Upper lobe of right lung (tissue), 1 donor: ENCODE results near the gene SQOR. TPM values are rescaled to one million over a fixed set of nuclear protein-coding genes. Genes with fewer than 3 reads are reported as not detected.

ENCODE experiments used
- ATAC-seq: fragments of 200-7000 bp; cut with Tn5 transposase; one replicate; pipeline ENCODE4 v1.9.1; 2020; ENCODE audit warnings: mild to moderate bottlenecking, moderate library complexity
- DNase-seq: peaks from one replicate; pipeline ENCODE4 v3.0.0-alpha.2; 2020
- H3K27ac ChIP-seq: fragments of 200-600 bp; one replicate; pipeline ENCODE4 v1.8.0; 2022
- H3K27me3 ChIP-seq: fragments of 200-600 bp; one replicate; pipeline ENCODE4 v1.8.0; 2022; ENCODE audit warnings: mild to moderate bottlenecking
- H3K36me3 ChIP-seq: fragments of 200-600 bp; one replicate; pipeline ENCODE4 v1.8.0; 2022
- H3K4me1 ChIP-seq: fragments of 200-600 bp; one replicate; pipeline ENCODE4 v1.8.0; 2022
- H3K4me3 ChIP-seq: fragments of 200-600 bp; one replicate; pipeline ENCODE4 v1.8.0; 2022; ENCODE audit warnings: mild to moderate bottlenecking
- H3K9me3 ChIP-seq: fragments of 200-600 bp; one replicate; pipeline ENCODE4 v1.8.0; 2022
- CTCF ChIP-seq: fragments of 200-600 bp; IDR thresholded peaks from one replicate; pipeline ENCODE4 v1.8.0; 2022; ENCODE audit warnings: antibody characterized with exemption
- intact Hi-C: fragments of 100-400 bp; cut with DNase I; formaldehyde crosslinking; loops from one replicate; pipeline ENCODE4 v1.11.0; 2022
- total RNA-seq: library from RNA; stranded (reverse); fragmentation: NEBNext Ultra II Directional; extraction: Animal tissue kit (Norgen Biotek cat#: 25700); gene quantifications from one replicate; pipeline ENCODE4 v1.2.1, GENCODE V29; 2021
- donor health status: DM: no; HTN: yes; CAD: no; lungs with severe emphysema.

Gene SQOR
- total RNA-seq, 1 donor from 2014 or later: 103 TPM

GRCh38 chr15:45703670-45704328, 69.0 kb downstream of the SQOR start:
- DNase-seq (no peak), ATAC-seq (no peak)
- peak; percentile 19 for TF ChIP-seq CTCF
- intact Hi-C loops: no loop called here
- no peaks in the 10 kb centered on the region for H3K4me1 ChIP-seq
- H3K9me3 ChIP-seq: no peaks in the 10 kb centered on the region
- H3K4me3 ChIP-seq: peak overlapping the region; percentile 59
- no peak overlapping the region for H3K27ac ChIP-seq
- H3K36me3 ChIP-seq: no peaks in the 10 kb centered on the region
- H3K27me3 ChIP-seq: no peaks in the 10 kb centered on the region

- H3K4me1 ChIP-seq: no peaks in the 10 kb centered on the region
- intact Hi-C loops: no loop called here
- no peaks in the 10 kb centered on the region for H3K36me3 ChIP-seq
- no peak for TF ChIP-seq CTCF
- H3K27ac ChIP-seq: no peak overlapping the region
- ATAC-seq (peak; percentile 41), DNase-seq (peak; percentile 69)
- H3K27me3 ChIP-seq: no peaks in the 10 kb centered on the region
- no peaks in the 10 kb centered on the region for H3K9me3 ChIP-seq
- H3K4me3 ChIP-seq: peak overlapping the region; percentile 59
Observed at GRCh38 chr15:45704329-45705249, 69.8 kb downstream of the SQOR start.

- no peaks in the 10 kb centered on the region for H3K4me1 ChIP-seq
- DNase-seq: peak; percentile 67
- no peaks in the 10 kb centered on the region for H3K9me3 ChIP-seq
- H3K4me3 ChIP-seq: peak overlapping the region; percentile 59
- H3K36me3 ChIP-seq: no peaks in the 10 kb centered on the region
- no peaks in the 10 kb centered on the region for H3K27me3 ChIP-seq
- peak; percentile 92 for TF ChIP-seq CTCF
- H3K27ac ChIP-seq: no peak overlapping the region
- intact Hi-C loops: no loop called here
- peak; percentile 92 for ATAC-seq
Observed at GRCh38 chr15:45705510-45706473, 71.0 kb downstream of the SQOR start.

GRCh38 chr15:45710657-45711056, 75.8 kb downstream of the SQOR start:
- Histone ChIP-seq H3K27me3 (no peaks in the 10 kb centered on the region), H3K4me1 (no peaks in the 10 kb centered on the region), H3K27ac (no peak overlapping the region), H3K9me3 (no peaks in the 10 kb centered on the region), H3K36me3 (no peaks in the 10 kb centered on the region), H3K4me3 (no peak overlapping the region)
- no peak for ATAC-seq
- intact Hi-C loops: no loop called here
- no peak for DNase-seq
- no peak for TF ChIP-seq CTCF
